IPS-NIHi11 (cell line): ENCODE measurements around the gene LMX1A.

Experiments used
- DNase-seq: peaks from one replicate; pipeline ENCODE4 v3.0.0; 2012; ENCODE audit warnings: mixed read lengths, low spot score

LMX1A gene

GRCh38 chr1:165367375-165367993 is 11.0 kb upstream of the LMX1A start:
- DNase-seq: peak; percentile 89

- no peak for DNase-seq
These were observed 8.8 kb upstream of the LMX1A start for GRCh38 chr1:165365341-165365740.

GRCh38 chr1:165364568-165365133 is 8.1 kb upstream of the LMX1A start:
- no peak for DNase-seq

GRCh38 chr1:165356876-165357275 is 361 bp upstream of the LMX1A start:
- no peak for DNase-seq

- no peak for DNase-seq
These were observed 1.2 kb downstream of the LMX1A start for GRCh38 chr1:165355139-165355976.

- no peak for DNase-seq
These were observed 1.8 kb downstream of the LMX1A start for GRCh38 chr1:165354739-165355138.

GRCh38 chr1:165353731-165354671 is 2.5 kb downstream of the LMX1A start:
- DNase-seq: no peak

- DNase-seq: no peak
These were observed 3.8 kb downstream of the LMX1A start for GRCh38 chr1:165352442-165353293.

GRCh38 chr1:165351863-165352441 is 4.6 kb downstream of the LMX1A start:
- no peak for DNase-seq

- DNase-seq: no peak
These were observed 5.7 kb downstream of the LMX1A start for GRCh38 chr1:165350840-165351239.

GRCh38 chr1:165345502-165345901 is 11.0 kb downstream of the LMX1A start:
- no peak for DNase-seq

- DNase-seq: no peak
These were observed 11.8 kb downstream of the LMX1A start for GRCh38 chr1:165344736-165345135.

- no peak for DNase-seq
These were observed 12.3 kb downstream of the LMX1A start for GRCh38 chr1:165344198-165344597.

GRCh38 chr1:165342587-165342986 is 13.9 kb downstream of the LMX1A start:
- no peak for DNase-seq

GRCh38 chr1:165342168-165342567 is 14.3 kb downstream of the LMX1A start:
- DNase-seq: no peak

GRCh38 chr1:165339164-165339563 is 17.4 kb downstream of the LMX1A start:
- no peak for DNase-seq

GRCh38 chr1:165330483-165330882 is 26.0 kb downstream of the LMX1A start:
- DNase-seq: no peak

- DNase-seq: no peak
These were observed 27.4 kb downstream of the LMX1A start for GRCh38 chr1:165329104-165329503.

- DNase-seq: no peak
These were observed 28.4 kb downstream of the LMX1A start for GRCh38 chr1:165328136-165328535.

GRCh38 chr1:165327538-165327937 is 29.0 kb downstream of the LMX1A start:
- DNase-seq: no peak
